Activated T-cell treated with anti-CD3 and anti-CD28 coated beads for 24 hours (primary cell): Measurements from ENCODE around the gene CCNL1.
A peak's percentile ranks its signal among the peaks of the same experiment; 100 is the strongest.
"Not testable (repeated sequence)": the region's sequence is repeated elsewhere in the genome, so short reads cannot be mapped to it uniquely, and the experiment has no call there.

Experiments used
- DNase-seq: peaks from one replicate; pipeline ENCODE4 v3.0.0-alpha.2; 2020; ENCODE audit warnings: low read depth

Gene CCNL1

DNA sequence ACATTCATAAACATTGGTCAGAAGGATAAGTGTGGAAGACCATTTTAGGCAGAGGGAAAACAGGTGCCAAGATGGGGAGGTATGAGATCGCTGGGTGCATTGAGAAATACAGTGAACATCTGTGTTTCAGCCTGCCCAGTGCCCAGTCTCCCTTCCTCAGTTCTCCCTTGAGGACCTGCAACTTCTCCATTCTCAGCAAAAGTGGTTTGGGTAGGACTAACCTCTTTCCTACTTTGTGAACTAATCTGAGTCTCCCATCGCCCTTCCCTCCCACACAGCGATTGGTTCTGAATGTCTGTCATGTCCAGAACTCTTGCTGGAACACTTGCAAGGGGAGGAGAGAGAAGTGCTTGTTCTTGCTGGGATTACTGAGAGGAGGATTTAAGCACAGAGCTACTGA, 10.9 kb upstream of the CCNL1 start:
- no peak for DNase-seq

DNA sequence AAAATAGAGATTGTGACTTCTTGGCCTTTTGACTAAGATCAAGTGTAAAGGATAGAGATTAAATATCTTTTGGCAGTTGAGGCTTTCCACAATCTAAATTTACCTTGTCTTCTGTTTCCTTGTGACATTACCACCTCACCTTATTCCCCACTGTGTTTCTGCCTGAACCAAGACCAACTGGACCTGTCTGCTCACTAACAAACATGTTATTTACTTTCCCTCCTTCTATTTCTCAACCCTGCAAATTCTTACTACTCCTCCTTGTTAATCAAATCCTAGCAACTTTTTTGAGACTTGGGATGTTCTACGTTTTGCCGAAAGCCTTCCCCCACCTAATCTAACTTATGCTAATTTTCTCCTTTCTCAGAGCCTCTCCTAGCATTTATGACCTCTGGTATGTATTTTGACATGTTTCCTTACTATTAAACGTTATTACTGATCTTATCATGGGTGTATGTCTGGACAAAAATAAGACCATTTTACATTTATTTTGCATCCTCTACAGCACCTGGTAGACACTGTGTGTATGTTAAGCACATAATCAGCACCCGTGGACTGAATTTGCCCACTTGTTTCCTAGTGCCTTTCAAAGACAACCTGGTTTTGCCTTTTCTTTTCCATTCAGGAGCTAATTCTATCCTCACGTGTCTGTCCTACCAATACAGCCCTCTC, 7.6 kb upstream of the CCNL1 start:
- DNase-seq = no peak

DNA sequence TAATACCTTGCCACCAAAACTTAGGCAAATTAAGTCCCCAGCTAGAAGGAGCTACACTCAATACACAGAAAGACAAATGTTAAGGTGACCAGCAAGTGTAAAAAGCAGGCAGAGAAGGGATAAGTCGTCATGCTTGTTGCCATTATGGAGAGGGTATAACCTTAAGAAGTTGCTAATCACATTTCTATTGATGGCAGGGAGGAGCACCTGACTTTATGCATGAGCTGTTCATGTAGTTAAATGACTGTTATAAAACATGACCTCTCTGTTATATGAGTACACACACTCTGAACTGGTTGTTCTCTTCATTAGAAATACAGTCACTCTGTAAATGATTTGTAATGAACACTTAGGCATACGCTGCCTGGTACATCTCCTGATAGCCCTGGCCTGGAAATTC, 6.6 kb upstream of the CCNL1 start:
- DNase-seq = no peak

DNA sequence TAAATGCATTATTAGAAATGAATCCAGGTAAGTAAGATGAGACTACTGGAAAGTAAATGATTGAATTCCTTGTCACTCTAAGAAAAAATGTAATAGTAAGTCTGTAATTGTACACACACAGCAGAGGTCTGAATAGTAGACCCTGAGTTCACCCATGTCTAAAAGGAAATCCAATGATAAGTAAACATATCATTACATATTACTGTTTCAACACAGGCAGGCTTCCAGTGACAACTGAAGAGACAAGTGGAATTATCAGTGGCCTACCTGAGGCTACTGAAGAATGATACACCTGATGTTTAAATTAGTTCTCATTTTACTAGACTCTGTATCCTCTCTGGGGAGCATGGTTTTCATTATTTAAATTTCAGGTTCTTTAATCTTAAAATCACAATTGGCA, 6.2 kb upstream of the CCNL1 start:
- DNase-seq = no peak

DNA sequence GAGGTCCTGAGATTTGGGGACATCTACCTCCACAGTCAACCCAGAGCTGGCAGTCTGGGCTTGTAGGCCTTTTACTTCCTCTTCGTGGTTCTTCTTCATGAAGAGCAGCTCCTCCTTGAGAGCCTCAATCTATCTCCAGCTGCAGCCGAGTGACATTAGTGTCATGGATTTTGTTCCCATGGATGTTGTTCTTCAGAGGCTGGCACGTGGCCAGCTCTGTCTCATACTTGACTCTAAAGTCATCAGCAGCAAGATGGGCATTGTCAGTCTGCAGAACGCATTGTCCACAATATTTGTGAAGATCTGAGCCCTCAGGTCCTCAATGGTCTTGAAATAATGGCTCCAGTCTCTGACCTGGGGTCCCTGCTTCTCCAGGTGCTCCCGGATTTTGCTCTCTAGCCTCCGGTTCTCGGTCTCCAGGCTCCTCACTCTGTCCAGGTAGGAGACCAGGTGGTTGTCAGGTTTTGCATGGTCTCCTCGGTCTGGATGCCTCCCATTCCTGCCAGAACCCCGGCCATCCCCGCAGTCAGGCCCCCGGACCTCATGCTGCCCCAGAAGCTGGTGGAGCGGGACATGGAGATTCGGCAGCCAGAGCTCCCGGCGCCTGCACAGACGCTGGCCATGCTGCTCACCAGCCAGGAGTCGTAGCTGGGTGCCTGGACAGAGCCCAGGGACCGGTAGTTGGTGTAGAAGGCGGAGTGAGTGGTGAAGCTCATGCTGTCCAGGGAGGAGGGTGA, 3.4 kb upstream of the CCNL1 start:
- DNase-seq = no peak

DNA sequence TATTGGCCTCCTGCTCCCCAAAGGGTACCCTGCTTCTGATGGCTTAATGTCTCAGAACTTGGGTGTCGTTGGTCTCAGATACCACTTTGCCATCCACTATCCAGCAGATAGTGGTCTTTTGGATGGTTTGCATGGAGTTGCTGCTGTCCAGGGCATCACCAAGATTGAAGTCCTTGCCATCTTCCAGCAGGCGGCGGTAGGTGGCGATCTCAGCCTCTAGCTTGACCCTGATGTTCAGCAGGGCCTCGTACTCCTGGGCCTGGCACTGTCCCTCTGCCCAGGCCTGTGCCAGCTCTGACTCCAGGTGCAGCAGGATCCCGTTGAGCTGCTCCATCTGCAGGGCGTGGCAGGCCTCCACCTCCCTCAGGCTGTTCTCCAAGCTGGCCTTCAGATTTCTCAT, 2.7 kb upstream of the CCNL1 start:
- not testable (repeated sequence) for DNase-seq

DNA sequence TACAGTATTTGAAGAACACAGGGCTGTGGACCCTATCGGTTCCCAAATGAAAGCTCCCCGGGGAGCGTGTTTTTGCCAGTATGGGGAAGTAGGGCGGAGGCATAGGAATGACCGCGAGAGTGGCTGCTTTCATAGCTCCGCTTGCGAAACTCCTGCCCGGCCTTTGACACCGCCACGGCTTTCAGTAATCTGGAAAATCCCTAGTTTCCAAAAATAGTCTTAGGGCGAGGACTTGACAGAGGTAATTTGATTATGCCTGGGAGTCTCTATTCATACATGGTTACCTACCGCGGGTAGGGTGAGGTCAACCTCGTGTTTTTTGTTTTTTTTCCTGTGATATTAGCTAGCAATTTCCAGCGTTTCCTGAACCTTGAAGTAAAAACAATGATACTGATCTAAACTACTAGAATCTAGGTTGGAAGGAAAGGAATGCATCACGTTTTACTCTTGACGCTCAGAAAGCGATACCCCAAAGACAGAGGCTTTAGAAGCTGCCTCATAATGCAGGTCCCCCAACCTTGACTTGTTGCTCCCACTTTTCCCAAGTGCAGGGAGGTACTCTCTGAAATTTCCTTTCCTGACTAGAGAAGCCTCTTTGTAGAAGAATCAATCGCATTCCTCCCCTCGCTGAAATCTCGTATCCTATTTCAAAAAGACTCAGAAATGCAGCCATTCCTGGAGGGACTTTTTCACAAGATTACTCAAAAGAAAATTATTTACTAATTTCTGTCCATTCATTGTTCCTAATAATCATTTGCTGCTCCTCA, 894 bp upstream of the CCNL1 start:
- DNase-seq = peak; percentile 64

DNA sequence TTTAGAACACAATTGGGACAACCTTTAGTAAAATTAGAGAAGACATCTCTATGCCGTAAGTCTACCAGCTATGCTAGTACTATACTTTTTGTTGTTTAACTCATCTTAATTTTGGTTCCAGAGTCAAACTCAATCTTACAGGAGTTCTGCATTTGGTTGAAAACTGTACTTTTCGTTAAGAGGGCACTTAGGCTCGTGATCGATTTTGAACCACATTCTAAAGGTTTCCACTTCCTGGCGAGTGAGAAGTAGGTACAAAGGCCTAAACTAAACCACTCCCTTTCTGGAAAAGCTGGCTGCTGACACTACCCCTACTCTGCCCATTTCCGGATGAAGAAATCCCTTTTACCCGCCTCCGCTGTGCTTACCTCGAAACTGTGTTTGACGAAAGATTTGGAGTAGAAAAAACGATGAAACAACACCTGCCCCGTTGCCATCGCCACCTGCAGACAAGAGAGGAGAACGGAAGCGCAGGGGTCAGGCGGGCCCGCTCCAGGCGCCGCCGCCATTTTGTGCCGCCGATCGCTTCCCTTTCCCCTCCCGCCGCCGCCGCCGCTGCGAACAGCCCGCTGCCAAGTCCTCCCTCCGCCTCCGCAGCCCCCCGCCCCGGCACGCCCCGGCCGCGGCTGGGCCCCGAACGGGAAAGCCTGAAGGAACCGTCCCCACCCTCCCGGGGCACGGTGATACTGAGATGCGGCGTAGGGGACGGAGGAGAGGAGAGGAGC, 748 bp downstream of the CCNL1 start:
- peak; percentile 64 for DNase-seq

DNA sequence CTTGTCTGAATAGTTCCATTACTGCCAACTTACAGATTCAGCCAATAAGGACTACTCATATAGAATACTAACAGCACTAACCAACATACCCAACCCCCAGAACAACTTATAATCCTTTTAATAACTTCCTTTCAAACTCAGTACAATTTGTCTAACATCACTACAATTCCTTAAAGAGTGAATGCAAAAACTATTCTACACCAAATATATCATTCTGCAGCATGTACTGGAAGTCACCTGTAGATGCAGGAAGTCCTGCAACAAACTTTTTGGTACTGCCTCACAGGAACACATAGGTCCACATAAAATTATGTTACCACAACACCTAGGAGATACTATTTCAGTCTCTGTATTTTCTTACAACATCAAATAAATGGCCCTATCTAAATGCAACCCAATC, 2.1 kb downstream of the CCNL1 start:
- no peak for DNase-seq

DNA sequence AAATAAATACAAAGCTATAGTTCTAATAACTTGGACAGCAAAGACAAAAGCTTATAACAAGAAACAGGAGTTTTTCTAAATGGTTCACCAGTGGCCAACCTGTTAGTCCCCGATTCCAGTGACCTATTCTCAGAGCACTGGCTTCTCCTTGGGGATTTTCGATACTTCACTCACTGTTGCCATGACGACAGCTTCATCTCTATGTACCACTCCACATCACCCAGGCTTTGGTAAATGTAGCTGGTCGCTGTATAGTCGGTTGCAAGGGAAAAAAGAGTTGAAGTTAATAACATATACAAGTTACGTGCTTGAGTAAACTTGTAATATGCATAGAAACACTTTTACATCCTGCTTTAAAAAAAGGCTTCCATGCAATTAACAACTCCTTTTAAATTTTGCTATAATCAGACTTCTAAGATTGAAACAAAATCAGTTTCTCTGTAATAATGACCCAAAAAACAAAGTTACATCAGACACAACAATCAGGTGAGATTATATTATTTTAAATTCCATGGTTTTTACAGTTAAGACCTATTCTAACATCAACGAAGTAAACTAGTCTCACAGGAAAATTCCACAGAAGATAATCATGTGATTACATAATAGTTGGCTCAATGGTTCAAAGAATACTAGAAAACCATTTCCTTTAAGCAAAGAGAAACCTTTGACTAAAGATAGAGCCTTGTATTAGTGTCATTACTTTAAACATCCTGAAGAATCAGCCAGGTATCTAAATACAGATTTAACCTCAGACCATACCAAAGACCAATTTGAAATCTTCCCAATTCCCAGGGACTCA, 2.9 kb downstream of the CCNL1 start:
- DNase-seq = no peak

DNA sequence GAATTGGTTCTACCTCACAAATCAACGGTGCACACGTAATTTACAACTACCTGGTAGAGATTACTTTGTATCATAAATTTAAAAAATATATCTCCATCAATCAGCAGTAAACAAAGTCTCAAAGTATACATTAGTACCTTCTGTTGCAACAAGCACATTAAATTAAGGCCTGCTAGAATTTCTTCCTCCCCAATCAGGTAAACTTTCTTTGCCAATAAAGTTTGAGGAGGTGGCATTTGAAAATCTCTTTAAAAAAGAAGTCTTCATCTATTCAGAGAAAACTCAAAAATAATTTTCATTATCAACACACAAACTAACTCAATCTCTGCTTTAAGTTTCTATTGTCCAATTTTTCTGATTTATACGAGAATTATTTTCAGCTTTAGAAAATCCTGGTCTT, 4.4 kb downstream of the CCNL1 start:
- DNase-seq = no peak

DNA sequence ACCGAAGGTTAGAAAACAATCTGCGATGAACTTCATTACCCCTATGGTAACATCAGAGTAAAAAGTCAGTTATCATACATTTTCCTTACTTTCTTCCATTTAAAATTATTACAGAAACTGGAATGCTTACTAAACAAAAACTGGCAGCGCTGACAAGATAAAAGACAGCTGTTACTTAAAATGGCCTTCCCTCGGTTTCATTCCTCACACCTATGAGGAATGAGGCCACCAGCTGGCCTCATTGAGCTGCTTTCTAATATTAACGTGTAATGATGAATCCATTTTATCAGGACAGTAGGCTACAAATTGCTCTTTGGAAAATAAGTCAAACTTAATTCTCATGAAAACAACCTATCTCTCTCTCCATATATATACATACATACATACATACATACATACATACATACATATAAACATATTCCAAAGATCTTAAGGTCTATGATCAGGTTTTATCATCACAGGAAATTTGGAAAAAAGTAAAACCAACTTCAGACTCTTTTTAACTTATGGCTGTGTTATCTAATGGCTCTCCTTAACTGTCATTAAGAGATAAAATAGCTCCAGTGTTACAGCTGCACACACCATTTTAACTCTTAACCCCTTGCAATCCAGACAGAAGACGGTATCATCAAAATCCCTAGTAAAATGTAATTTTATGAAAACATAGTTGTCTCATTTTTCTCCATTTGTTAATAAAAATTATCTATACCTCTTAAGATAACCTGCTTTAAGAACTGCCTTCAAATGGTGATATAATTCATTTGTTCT, 5.2 kb downstream of the CCNL1 start:
- DNase-seq = no peak

DNA sequence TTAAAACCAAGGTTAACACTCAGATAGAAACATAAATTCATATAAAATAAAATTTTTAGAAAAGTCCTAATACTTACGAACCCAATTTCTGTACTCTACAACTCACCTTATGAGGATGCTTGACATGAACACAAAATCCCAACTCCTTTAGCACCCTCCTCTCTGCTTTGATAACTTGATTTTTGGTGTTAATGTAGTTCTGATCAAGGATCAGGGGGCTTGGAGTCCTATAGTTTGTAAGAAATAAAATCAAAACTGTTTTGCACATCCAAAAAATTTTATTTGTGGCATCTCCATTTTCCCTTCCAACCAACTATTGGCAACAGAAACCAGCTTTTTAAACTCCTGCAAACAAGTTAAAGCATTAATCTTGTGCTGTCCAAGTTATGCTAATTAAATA, 7.0 kb downstream of the CCNL1 start:
- DNase-seq = no peak

DNA sequence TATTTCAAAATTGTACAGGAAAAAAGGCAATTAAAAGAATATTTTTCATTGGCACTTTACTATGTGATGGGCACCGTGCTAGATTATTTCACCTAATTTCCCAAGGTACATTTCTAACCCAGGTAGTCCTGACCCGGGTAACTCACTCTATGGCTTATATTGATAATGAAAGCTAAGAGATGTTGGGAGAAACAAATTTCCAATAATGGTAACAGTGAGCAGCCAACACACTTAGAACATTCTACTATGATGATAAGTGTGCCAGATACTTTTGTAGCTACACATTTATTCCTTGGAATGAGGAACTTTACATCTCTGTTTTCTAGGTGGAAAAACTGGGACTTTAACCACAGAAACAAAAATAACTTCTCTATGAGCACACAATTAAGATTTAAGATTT, 7.5 kb downstream of the CCNL1 start:
- no peak for DNase-seq

DNA sequence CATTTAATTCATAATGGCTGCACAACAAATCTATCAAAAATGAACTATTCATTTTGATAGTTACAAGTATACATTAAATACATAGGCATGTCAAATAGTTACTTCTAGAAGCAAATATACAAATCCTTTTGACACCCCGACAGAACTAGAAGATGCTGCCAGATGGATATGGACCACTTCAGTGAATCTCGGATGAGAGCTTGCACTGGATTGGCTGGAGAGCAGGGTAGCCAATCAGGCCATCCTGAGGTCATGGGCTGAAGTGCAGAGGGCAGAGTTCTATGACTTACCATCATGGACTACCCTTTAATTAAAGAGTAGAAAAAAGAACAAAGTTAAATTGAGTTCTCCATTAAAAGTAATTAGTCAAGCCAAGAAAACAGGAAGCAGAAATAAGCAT, 8.3 kb downstream of the CCNL1 start:
- no peak for DNase-seq

DNA sequence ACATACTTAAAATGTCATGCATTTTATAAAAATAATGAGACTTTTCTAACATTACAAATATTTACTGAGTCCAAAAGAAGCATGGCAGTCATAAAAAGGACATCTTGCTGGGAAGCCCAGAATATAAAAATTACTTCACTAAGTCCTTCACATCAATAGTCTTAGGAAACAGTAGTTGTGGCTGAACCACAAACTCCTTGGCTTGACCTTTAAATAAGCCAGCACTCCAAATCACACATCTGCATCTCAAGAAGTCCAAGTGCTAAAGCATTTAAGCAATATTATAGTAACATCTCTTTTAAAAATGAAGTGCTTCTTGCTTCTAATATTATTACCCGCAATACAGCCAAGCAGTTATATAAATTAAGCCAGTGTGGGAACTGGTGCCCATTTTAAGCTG, 8.8 kb downstream of the CCNL1 start:
- DNase-seq = no peak

DNA sequence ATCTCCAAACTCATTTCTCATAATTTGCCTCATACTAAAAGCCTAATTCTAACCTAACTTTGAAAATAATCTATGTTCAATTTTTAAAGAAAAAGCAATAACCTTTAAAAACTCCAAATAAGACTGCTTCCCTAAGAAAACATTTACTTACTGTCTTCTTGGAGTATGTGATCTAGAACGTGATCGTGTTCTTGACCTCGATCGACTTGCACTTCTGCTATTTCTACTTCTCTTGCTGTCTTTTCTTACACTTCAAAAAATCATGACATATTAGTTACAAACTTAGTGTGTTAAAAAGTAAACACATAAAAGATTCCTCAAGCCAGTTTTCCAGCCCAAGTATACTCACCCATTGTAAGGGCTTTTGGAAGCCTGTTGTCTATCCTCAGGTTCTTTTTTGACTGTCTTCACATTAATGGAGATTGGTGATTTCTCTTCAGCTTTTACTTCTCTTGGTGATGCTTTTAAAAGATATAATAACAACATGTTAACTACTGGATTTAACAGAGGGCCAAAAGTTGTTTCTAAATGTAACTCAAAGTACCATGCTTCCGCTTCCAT, 10.7 kb downstream of the CCNL1 start:
- DNase-seq = no peak

DNA sequence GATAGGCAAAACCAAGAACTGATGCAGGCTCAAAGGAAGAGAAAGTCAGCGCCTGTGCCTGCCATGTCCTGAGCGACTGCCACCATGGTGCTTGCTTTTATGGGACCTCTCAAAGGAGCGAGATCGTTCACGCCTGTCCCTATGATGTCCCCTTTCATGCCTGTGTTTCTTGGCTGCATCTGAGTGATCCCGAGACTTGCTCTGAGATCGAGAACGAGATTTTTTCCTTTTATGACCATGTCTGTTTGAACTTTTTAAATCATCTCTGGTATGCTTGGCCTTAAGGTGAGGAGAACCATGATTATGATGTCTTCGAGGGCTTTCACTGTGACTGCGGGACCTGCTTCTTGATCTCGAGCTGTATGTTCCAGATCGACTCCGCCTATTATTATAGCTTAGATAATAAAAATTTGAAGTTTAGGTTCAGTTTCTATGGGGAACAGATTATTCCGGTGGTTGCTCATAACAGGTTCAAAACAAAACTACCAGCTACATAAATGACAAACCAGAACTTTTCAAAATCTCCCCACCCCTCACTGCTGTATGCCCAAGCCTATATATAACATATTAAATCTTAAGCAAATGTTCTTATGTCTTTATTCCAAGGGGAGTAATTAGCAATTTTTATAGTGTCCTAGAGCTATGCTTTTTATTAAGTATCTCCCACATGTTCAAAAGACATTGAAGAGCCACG, 11.6 kb downstream of the CCNL1 start:
- DNase-seq = no peak

DNA sequence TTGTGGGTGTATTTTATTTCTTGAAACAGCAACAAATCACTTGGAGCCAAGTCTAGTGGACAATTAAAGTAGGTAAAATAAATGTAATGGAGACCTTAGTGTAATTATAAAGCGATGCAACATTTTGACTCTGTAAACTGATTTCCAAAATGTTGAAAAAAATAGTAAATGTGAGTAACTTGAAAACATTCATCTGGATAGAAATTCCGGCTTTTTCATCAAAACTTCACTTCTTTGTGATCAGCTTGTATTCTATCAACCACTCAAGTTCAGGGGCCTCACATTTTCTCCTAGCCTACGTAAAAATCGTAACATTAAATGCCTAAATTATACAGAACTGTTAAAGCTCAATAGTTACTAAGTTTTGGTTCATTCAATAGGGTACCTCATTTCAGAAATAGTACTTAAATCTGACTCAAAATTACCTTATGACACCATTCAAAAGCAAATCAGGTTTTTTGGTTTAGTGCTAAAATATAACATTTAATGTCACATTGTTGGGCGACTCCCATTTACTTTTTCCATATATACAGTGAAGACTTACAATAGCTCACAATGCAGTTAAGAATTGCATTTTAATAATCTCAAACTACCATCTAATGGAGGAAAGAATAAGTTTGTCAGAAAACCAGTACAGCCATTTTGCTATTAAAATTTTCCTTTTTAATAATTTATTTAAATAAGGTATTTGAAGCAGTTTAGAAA, 12.7 kb downstream of the CCNL1 start:
- DNase-seq = no peak
